Endothelial cell of umbilical vein (primary cell): Measurements from ENCODE around the gene C6. TPM values are rescaled to one million over a fixed set of nuclear protein-coding genes. Genes with fewer than 3 reads are reported as not detected.

Experiments
- BruUV-seq: library from RNA; stranded (reverse); fragments of 400-500 nt; replicated peaks from 2 replicates; lab custom pipeline; 2021; lab: Mats Ljungman, UMichigan
- CTCF ChIA-PET: fragments of 300-600, 350-600 bp; sonication (Branson Sonifier 250); formaldehyde crosslinking; loops from one replicate; lab custom pipeline; 2021; ENCODE audit warnings: antibody characterized with exemption, inconsistent platforms; lab: Charles Lee
- POLR2A ChIA-PET: fragments of 300-600, 350-600 bp; sonication (Branson Sonifier 250); formaldehyde crosslinking; loops from one replicate; lab custom pipeline; 2021; ENCODE audit warnings: antibody characterized with exemption, inconsistent platforms; lab: Charles Lee
- DNase-seq: peaks from one replicate; pipeline ENCODE4 v3.0.0-alpha.2; 2011; ENCODE audit warnings: low read depth, low spot score
- FAIRE-seq: peaks from 2 replicates; lab custom pipeline; 2011; peaks lifted over from hg19 to GRCh38; lab: Jason Lieb, UNC
- H2AFZ ChIP-seq: 2 replicates; pipeline ENCODE4 v1.6.0; 2012; ENCODE audit warnings: low read depth, low read length, control low read depth, inconsistent platforms
- H3K27ac ChIP-seq: 2 replicates; pipeline ENCODE4 v1.5.1; 2011; ENCODE audit warnings: low read depth, mild to moderate bottlenecking, control low read depth, low read length, moderate library complexity; ENCODE audit not compliant: insufficient read depth
- H3K27me3 ChIP-seq, 2 experiments: 2 replicates each; pipeline versions ENCODE4 v1.6.0 to v1.6.1; 2011; ENCODE audit warnings: low read length in 2 of 2, mixed read lengths in 1 of 2; ENCODE audit not compliant: control insufficient read depth in 2 of 2, insufficient read depth in 2 of 2
- H3K36me3 ChIP-seq, 2 experiments: 2 replicates in 1 of 2; 3 replicates in 1 of 2; pipeline ENCODE4 v1.5.1; 2011; ENCODE audit warnings: low read length in 2 of 2, mild to moderate bottlenecking in 1 of 2, moderate library complexity in 1 of 2; ENCODE audit not compliant: control insufficient read depth in 2 of 2, insufficient read depth in 2 of 2; ENCODE audit errors: extremely low read depth in 1 of 2
- H3K4me1 ChIP-seq: 3 replicates; pipeline ENCODE4 v1.5.1; 2011; ENCODE audit warnings: mild to moderate bottlenecking, low read length; ENCODE audit not compliant: control insufficient read depth, insufficient read depth; ENCODE audit errors: extremely low read depth
- H3K4me2 ChIP-seq: 2 replicates; pipeline ENCODE4 v1.6.1; 2011; ENCODE audit warnings: low read length, control low read depth, mixed read lengths; ENCODE audit not compliant: insufficient read depth
- H3K4me3 ChIP-seq, 3 experiments: fragments of 200-600 bp in 1 of 3; sonication (generic), shearing (Covaris generic) in 1 of 3; replicated peaks in 1 of 3; 2 replicates each; pipeline ENCODE4 v1.5.1; 2011 to 2016; ENCODE audit warnings: control low read depth in 3 of 3, low read length in 3 of 3, mild to moderate bottlenecking in 2 of 3, inconsistent platforms in 1 of 3, low read depth in 1 of 3, moderate library complexity in 1 of 3; ENCODE audit not compliant: insufficient read depth in 1 of 3
- H3K79me2 ChIP-seq: 2 replicates; pipeline ENCODE4 v1.6.0; 2012; ENCODE audit warnings: low read length, inconsistent platforms; ENCODE audit not compliant: control insufficient read depth, insufficient read depth
- H3K9ac ChIP-seq: replicated peaks from 2 replicates; pipeline ENCODE3; 2011; ENCODE audit warnings: low read length, control low read depth; ENCODE audit not compliant: insufficient read depth; ENCODE audit errors: extremely low read depth
- H3K9me1 ChIP-seq: replicated peaks from 3 replicates; pipeline ENCODE4 v1.6.0; 2011; ENCODE audit warnings: mild to moderate bottlenecking, low read length; ENCODE audit not compliant: control insufficient read depth, insufficient read depth; ENCODE audit errors: extremely low read depth
- H3K9me3 ChIP-seq: replicated peaks from 2 replicates; pipeline ENCODE4 v1.5.1; 2012; ENCODE audit warnings: low read length, inconsistent platforms; ENCODE audit not compliant: control insufficient read depth, insufficient read depth
- H4K20me1 ChIP-seq: replicated peaks from 2 replicates; pipeline ENCODE3; 2011; ENCODE audit warnings: mild to moderate bottlenecking, low read length; ENCODE audit not compliant: control insufficient read depth, insufficient read depth; ENCODE audit errors: extremely low read depth
- EZH2 ChIP-seq: IDR thresholded peaks from 2 replicates; pipeline ENCODE4 v1.6.1; 2012; ENCODE audit warnings: borderline replicate concordance, low read depth, mild to moderate bottlenecking, moderate library complexity, low read length, inconsistent platforms; ENCODE audit not compliant: severe bottlenecking
- FOS ChIP-seq: IDR thresholded peaks from 2 replicates; pipeline ENCODE4 v1.6.1; 2011; ENCODE audit warnings: mild to moderate bottlenecking, low read length, moderate library complexity, borderline replicate concordance; ENCODE audit not compliant: insufficient read depth
- GATA2 ChIP-seq: IDR thresholded peaks from 2 replicates; pipeline ENCODE4 v1.7.0; 2011; ENCODE audit warnings: low read depth, mild to moderate bottlenecking, moderate library complexity, mixed read lengths, low read length; ENCODE audit not compliant: insufficient read length, insufficient read depth
- JUN ChIP-seq: IDR thresholded peaks from 2 replicates; pipeline ENCODE4 v1.6.1; 2011; ENCODE audit warnings: borderline replicate concordance, low read depth; ENCODE audit not compliant: insufficient read length, insufficient read depth
- MYC ChIP-seq: IDR thresholded peaks from one replicate; pipeline ENCODE4 v1.6.1; 2011; ENCODE audit warnings: mild to moderate bottlenecking, low read depth, low read length
- POLR2A ChIP-seq: IDR thresholded peaks from 2 replicates; pipeline ENCODE4 v1.6.1; 2012; ENCODE audit warnings: low read depth, mild to moderate bottlenecking, control low read depth, low read length
- POLR2AphosphoS5 ChIP-seq: IDR thresholded peaks from 2 replicates; pipeline ENCODE4 v1.6.1; 2012; ENCODE audit warnings: low read depth, mild to moderate bottlenecking, control low read depth, low read length, moderate library complexity; ENCODE audit not compliant: insufficient read depth
- dilution Hi-C: fragments of 300-500 bp; cut with MboI; formaldehyde crosslinking; loops from one replicate; pipeline ENCODE4 v1.15.0; 2019; ENCODE audit warnings: low sequenced_read_pairs; ENCODE audit not compliant: extremely low pct_ligation_motif_present
- intact Hi-C: fragments of 100-400 bp; cut with micrococcal nuclease; formaldehyde crosslinking; loops from one replicate; pipeline ENCODE4 v1.10.0; 2022
- polyA plus RNA-seq, 4 experiments: library from polyadenylated mRNA; depleted of rRNA in 3 of 4; stranded (reverse) in 3 of 4; unstranded in 1 of 4; fragments of >200 nt; gene quantifications; 2 replicates each; pipeline versions ENCODE4 v1.2.1 to v1.2.3, GENCODE V29; 2011 to 2012; ENCODE audit warnings: missing spikeins in 1 of 4
- total RNA-seq: library from RNA; stranded (reverse); gene quantifications from 2 replicates; pipeline ENCODE4 v1.2.3, GENCODE V29; 2021
- TF ChIP-seq, protein P1 (sequence below), 2 donors: IDR thresholded peaks; 1 replicate in 1 of 2; 2 replicates in 1 of 2; pipeline ENCODE4 v1.5.1; 2011; ENCODE audit warnings: low read length in 2 of 2, mild to moderate bottlenecking in 2 of 2, moderate library complexity in 2 of 2, control low read depth in 1 of 2, inconsistent platforms in 1 of 2, low read depth in 1 of 2; ENCODE audit not compliant: insufficient read depth in 1 of 2; ENCODE audit errors: extremely low read depth in 1 of 2
- TF ChIP-seq, protein P2 (sequence below): IDR thresholded peaks from 2 replicates; pipeline ENCODE4 v1.6.1; 2011; ENCODE audit not compliant: insufficient read depth, insufficient read length

The C6 gene
- total and polyA plus RNA-seq, 2 donors (not counting 3 experiments of a cell fraction or from before 2014, with no cell fraction given), result not detected

DNA sequence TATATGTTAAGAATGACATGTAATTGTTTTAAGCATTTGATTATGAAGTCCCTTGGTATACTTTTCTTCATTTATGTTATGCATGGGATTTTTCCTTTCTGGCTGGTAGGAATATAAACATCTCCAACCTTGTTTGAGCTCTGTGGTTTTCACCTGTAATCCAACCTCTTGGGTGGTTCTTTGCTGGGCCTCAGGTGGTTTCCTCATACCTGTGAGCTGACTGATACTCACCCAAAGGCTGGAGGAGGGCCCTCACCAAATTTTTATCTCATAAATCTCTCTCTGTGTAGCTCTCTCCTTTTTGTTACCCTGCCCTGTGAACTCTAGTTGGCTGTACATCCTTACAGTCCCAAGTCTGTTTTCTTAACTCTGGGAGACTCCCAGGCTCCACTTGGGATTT lies 39.8 kb upstream of the C6 start:
- FAIRE-seq, result no peak
- no TSS peak for BruUV-seq

DNA sequence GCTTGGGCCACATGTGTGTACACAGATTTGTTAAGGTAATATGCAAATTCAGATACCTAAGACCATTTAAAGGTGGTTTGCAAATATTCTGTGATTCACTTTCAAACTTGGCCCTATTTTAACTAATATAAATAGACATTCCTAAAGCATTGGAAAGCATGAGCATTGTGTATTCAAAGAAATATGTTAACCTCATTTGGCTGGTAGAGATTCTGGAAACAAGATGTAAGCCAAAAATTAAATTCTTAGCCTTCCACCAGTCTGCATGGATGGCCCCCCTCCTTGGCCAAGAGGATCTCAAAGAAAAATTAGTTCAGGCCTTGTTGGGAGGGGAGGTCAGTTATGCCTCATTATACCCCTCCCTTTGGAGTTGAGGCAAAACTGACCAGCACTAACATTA lies 38.7 kb upstream of the C6 start:
- no peak overlapping the region for H3K27ac ChIP-seq
- POLR2A ChIA-PET, result no interaction called here
- CTCF ChIA-PET, result no interaction called here

More for the DNA sequence above, 39.8 kb upstream of the C6 start:
- H3K79me2 ChIP-seq, result no peaks in the 10 kb centered on the region
- H3K27me3 ChIP-seq, result no peaks in the 10 kb centered on the region
- no peaks in the 10 kb centered on the region for H3K4me1 ChIP-seq
- no peak overlapping the region for H3K27ac ChIP-seq
- H3K9me3 ChIP-seq, result no peaks in the 10 kb centered on the region
- ChIA-PET CTCF (no interaction called here), POLR2A (no interaction called here)
- dilution Hi-C loops, result no loop called here
- no peaks in the 10 kb centered on the region for H4K20me1 ChIP-seq
- no peaks in the 10 kb centered on the region for H3K36me3 ChIP-seq
- H3K9me1 ChIP-seq, result no peaks in the 10 kb centered on the region
- H3K4me2 ChIP-seq, result no peak overlapping the region
- H2AFZ ChIP-seq, result no peak overlapping the region
- intact Hi-C loops, result no loop called here
- H3K4me3 ChIP-seq, result no peak overlapping the region
- DNase-seq, result no peak
- TF ChIP-seq GATA2, result no peak
- no peak overlapping the region for H3K9ac ChIP-seq

More for the DNA sequence above, 38.7 kb upstream of the C6 start:
- no peaks in the 10 kb centered on the region for H3K36me3 ChIP-seq
- no peak for FAIRE-seq
- no peak overlapping the region for H3K9ac ChIP-seq
- no peaks in the 10 kb centered on the region for H4K20me1 ChIP-seq
- H3K9me1 ChIP-seq, result no peaks in the 10 kb centered on the region
- dilution Hi-C loops, result no loop called here
- H3K4me3 ChIP-seq, result no peak overlapping the region
- no peak overlapping the region for H3K4me2 ChIP-seq
- TF ChIP-seq GATA2, result no peak
- TF ChIP-seq, protein P1, sequence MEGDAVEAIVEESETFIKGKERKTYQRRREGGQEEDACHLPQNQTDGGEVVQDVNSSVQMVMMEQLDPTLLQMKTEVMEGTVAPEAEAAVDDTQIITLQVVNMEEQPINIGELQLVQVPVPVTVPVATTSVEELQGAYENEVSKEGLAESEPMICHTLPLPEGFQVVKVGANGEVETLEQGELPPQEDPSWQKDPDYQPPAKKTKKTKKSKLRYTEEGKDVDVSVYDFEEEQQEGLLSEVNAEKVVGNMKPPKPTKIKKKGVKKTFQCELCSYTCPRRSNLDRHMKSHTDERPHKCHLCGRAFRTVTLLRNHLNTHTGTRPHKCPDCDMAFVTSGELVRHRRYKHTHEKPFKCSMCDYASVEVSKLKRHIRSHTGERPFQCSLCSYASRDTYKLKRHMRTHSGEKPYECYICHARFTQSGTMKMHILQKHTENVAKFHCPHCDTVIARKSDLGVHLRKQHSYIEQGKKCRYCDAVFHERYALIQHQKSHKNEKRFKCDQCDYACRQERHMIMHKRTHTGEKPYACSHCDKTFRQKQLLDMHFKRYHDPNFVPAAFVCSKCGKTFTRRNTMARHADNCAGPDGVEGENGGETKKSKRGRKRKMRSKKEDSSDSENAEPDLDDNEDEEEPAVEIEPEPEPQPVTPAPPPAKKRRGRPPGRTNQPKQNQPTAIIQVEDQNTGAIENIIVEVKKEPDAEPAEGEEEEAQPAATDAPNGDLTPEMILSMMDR (IDR thresholded peaks at IDR 0.05; ENCODE audit: extremely low read depth in 1 of 2, insufficient read depth in 1 of 2, low read depth in 1 of 2, low read length in 2 of 2), result no peak
- TF ChIP-seq POLR2AphosphoS5, result no peak
- TF ChIP-seq JUN, result no peak
- TF ChIP-seq MYC, result no peak
- TF ChIP-seq POLR2A, result no peak
- no peak for TF ChIP-seq FOS
- TF ChIP-seq, protein P2, sequence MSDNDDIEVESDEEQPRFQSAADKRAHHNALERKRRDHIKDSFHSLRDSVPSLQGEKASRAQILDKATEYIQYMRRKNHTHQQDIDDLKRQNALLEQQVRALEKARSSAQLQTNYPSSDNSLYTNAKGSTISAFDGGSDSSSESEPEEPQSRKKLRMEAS, result no peak
- no peak for TF ChIP-seq EZH2
- no TSS peak for BruUV-seq
- DNase-seq, result no peak
- H3K4me1 ChIP-seq, result no peaks in the 10 kb centered on the region
- H3K9me3 ChIP-seq, result no peaks in the 10 kb centered on the region
- H3K79me2 ChIP-seq, result no peaks in the 10 kb centered on the region
- no peak overlapping the region for H2AFZ ChIP-seq
- intact Hi-C loops, result no loop called here
- no peaks in the 10 kb centered on the region for H3K27me3 ChIP-seq
